ENCODE data around the gene SRR. TPM values are rescaled to one million over a fixed set of nuclear protein-coding genes. Genes with fewer than 3 reads are reported as not detected.

SRR gene
- total RNA-seq, 1 experiment from 2014 or later = 52.3 TPM

DNA sequence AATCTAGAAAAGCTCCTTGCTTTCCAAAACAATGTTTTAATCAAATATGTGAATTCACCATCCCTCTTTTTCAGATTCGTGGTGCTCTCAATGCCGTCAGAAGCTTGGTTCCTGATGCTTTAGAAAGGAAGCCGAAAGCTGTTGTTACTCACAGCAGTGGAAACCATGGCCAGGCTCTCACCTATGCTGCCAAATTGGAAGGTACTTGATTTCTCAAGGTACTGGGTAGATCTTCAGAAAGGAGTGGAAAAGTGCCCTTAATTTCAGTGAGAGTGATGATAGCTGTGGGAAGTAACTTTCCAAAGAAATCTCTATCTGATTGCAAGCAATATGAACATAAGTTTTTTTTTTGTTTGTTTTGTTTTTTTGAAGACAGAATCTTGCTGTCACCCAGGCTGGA is 14.0 kb downstream of the SRR start:
- Histone ChIP-seq H3K36me3 (ENCODE audit: low read depth) (peaks cover 14% of the 10 kb centered on the region), H3K79me2 (ENCODE audit: low read depth) (no peaks in the 10 kb centered on the region), H3F3A (ENCODE audit: insufficient read depth, low read depth) (peaks cover 60% of the 10 kb centered on the region), H3K9me2 (ENCODE audit: insufficient read depth) (no peaks in the 10 kb centered on the region), H3K27ac (no peak overlapping the region), H3K27me3 (ENCODE audit: insufficient read depth, low read depth) (no peaks in the 10 kb centered on the region), H3K4me1 (replicated peaks; ENCODE audit: insufficient read depth) (no peaks in the 10 kb centered on the region), H3K4me3 (no peak overlapping the region), H3K9me3 (ENCODE audit: insufficient read depth, low read depth) (no peaks in the 10 kb centered on the region), H4K20me1 (ENCODE audit: insufficient read depth) (peaks cover 4% of the 10 kb centered on the region; the same call in 1 of the 2 replicates), H2AFZ (no peak overlapping the region), H3K4me2 (no peak overlapping the region)
- no peak for DNase-seq
- intact Hi-C loops (cut with micrococcal nuclease; ENCODE audit: unreplicated experiment) = no loop called here
- no TSS peak for BruUV-seq (replicated peaks)
- POLR2A ChIA-PET (ENCODE audit: unreplicated experiment) = no interaction called here
- CTCF ChIA-PET = no interaction called here
- TF ChIP-seq EZH2 (IDR thresholded peaks at IDR 0.05; ENCODE audit: low read depth) = no peak
- TF ChIP-seq, protein P1, sequence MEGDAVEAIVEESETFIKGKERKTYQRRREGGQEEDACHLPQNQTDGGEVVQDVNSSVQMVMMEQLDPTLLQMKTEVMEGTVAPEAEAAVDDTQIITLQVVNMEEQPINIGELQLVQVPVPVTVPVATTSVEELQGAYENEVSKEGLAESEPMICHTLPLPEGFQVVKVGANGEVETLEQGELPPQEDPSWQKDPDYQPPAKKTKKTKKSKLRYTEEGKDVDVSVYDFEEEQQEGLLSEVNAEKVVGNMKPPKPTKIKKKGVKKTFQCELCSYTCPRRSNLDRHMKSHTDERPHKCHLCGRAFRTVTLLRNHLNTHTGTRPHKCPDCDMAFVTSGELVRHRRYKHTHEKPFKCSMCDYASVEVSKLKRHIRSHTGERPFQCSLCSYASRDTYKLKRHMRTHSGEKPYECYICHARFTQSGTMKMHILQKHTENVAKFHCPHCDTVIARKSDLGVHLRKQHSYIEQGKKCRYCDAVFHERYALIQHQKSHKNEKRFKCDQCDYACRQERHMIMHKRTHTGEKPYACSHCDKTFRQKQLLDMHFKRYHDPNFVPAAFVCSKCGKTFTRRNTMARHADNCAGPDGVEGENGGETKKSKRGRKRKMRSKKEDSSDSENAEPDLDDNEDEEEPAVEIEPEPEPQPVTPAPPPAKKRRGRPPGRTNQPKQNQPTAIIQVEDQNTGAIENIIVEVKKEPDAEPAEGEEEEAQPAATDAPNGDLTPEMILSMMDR (conservative IDR thresholded peaks at IDR 0.05) = no peak

DNA sequence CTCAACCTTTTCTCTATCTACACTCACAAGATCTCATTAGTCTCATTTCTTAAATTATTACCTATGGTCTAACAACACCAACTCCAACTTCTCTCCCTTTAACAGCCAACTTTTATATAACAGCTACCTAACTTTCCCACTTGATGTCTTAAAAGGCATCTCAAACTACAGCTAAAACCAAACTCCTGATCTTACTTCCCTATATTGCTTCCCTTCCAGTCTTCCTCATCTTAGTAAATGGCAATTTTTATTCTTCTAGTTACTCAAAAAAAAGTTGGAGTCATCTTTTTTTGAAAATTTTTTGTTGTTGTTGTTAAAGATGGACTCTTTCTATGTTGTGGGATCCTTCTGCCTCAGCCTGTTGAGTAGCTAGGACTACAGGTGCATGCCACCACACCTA is 15.3 kb downstream of the SRR start:
- H3K4me2 ChIP-seq = no peak overlapping the region
- ChIA-PET CTCF (interaction anchor here (1.1 kb wide), 1 partner anchor 34 kb away, joined by 3 read pairs; no protein-coding TSS in a partner anchor), POLR2A (ENCODE audit: unreplicated experiment) (interaction anchor here (0.7 kb wide), 1 partner anchor 17 kb away, joined by 4 read pairs; no protein-coding TSS in a partner anchor)
- TF ChIP-seq, protein P1 (conservative IDR thresholded peaks at IDR 0.05) = no peak
- no peak for TF ChIP-seq EZH2 (IDR thresholded peaks at IDR 0.05; ENCODE audit: low read depth)
- H4K20me1 ChIP-seq (ENCODE audit: insufficient read depth) = no peaks in the 10 kb centered on the region
- intact Hi-C loops (cut with micrococcal nuclease; ENCODE audit: unreplicated experiment) = no loop called here
- H3F3A ChIP-seq (ENCODE audit: insufficient read depth, low read depth) = peaks cover 72% of the 10 kb centered on the region
- no peak overlapping the region for H3K4me3 ChIP-seq
- H3K9me3 ChIP-seq (ENCODE audit: insufficient read depth, low read depth) = no peaks in the 10 kb centered on the region
- H3K9me2 ChIP-seq (ENCODE audit: insufficient read depth) = no peaks in the 10 kb centered on the region
- BruUV-seq (replicated peaks) = no TSS peak
- no peak overlapping the region for H2AFZ ChIP-seq
- no peaks in the 10 kb centered on the region for H3K27me3 ChIP-seq (ENCODE audit: insufficient read depth, low read depth)
- DNase-seq = no peak
- no peaks in the 10 kb centered on the region for H3K4me1 ChIP-seq (replicated peaks; ENCODE audit: insufficient read depth)
- H3K27ac ChIP-seq = no peak overlapping the region
- peaks cover 23% of the 10 kb centered on the region for H3K36me3 ChIP-seq (ENCODE audit: low read depth)
- no peaks in the 10 kb centered on the region for H3K79me2 ChIP-seq (ENCODE audit: low read depth)

DNA sequence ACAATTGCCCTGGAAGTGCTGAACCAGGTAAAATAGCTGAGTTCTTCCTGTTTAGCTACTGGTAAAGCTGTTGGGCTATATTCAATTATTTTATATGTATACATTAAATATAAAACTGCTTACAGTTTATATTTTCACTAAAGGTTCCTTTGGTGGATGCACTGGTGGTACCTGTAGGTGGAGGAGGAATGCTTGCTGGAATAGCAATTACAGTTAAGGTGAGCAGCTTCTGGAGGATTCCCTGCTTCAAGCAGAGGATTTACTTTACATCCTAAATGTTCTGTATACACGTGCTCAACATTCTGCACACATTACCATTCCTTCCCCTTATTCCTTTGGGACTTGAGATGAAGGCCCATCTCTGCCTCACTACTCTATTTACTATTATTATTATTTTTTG is 17.6 kb downstream of the SRR start:
- Histone ChIP-seq H3F3A (ENCODE audit: insufficient read depth, low read depth) (peaks cover 81% of the 10 kb centered on the region), H3K79me2 (ENCODE audit: low read depth) (no peaks in the 10 kb centered on the region), H3K4me2 (no peak overlapping the region), H3K27me3 (ENCODE audit: insufficient read depth, low read depth) (no peaks in the 10 kb centered on the region), H3K36me3 (ENCODE audit: low read depth) (peaks cover 38% of the 10 kb centered on the region), H2AFZ (no peak overlapping the region), H4K20me1 (ENCODE audit: insufficient read depth) (0 out of 2 replicates have a peak, but pooled peaks cover 4% of the 10 kb centered on the region), H3K9me3 (ENCODE audit: insufficient read depth, low read depth) (no peaks in the 10 kb centered on the region), H3K9me2 (ENCODE audit: insufficient read depth) (no peaks in the 10 kb centered on the region), H3K4me3 (no peak overlapping the region), H3K27ac (no peak overlapping the region), H3K4me1 (replicated peaks; ENCODE audit: insufficient read depth) (no peaks in the 10 kb centered on the region)
- POLR2A ChIA-PET (ENCODE audit: unreplicated experiment) = interaction anchor here (0.6 to 0.7 kb wide), 2 partner anchors 8 to 20 kb away, joined by 3 read pairs; no protein-coding TSS in a partner anchor
- no peak for DNase-seq
- intact Hi-C loops (cut with micrococcal nuclease; ENCODE audit: unreplicated experiment) = no loop called here
- TF ChIP-seq, protein P1 (conservative IDR thresholded peaks at IDR 0.05) = no peak
- TF ChIP-seq EZH2 (IDR thresholded peaks at IDR 0.05; ENCODE audit: low read depth) = no peak
- BruUV-seq (replicated peaks) = no TSS peak
- CTCF ChIA-PET = interaction anchor here (0.6 kb wide), 1 partner anchor 1451 kb away, joined by 16 read pairs; no protein-coding TSS in a partner anchor
